ENCODE measurements around the gene EME1.

DNA sequence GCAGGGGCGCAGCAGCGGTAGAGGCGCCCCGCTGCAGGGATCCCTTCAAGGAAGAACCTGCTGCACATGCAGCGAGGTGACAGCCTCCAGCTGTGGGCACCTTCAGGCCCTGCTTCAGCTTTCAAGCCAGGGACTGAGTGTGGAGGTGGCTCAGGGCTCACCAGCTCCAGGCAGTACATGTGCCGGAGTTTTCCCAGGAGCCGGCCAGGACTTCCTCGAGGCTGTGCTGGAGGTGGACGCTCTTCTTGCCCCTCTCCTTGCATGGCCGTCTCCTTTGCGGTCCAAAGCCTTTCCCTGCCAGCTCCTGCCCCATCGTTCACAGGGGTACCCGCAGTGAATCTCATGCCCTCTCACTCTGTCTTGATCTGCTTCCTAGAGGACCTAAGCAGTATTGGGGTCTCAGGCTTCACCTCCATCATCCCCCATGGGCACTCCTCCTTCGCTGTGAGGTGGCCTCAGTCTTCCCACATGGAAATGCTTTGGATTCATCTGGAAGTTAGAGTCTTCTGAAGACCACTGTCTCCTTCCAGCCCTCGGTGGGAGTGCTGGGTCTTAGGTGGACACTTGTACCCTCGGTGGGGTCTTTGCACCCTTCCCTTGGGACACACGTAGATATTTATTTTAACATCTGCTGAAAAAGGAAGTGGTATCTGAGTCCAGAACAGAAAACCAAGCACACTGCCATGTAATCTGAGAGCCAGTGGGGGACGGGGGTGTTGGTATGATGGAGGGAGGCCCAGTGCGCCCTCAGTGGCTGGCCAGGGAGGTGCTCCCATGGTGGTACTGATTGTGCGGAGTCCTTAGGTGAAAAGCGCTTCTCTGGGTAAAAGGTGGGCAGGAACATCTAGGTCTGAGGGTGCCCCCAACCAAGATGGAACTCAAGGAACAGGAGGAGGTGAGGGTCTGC is 20.1 kb upstream of the EME1 start:
- TF ChIP-seq CTCF (IDR thresholded peaks at IDR 0.05) (no peak), POLR2A (IDR thresholded peaks at IDR 0.05) (no peak), POLR2AphosphoS5 (IDR thresholded peaks at IDR 0.05) (no peak)
